Thyroid gland (tissue), 4 donors: ENCODE data around the gene CXCL6. TPM values are rescaled to one million over a fixed set of nuclear protein-coding genes. Genes with fewer than 3 reads are reported as not detected.

Experiments
- DNase-seq, 2 donors: peaks; one replicate each; pipeline ENCODE4 v3.0.0-alpha.2; 2019
- H3K27ac ChIP-seq, 3 donors: fragments of 200-600 bp; sonication (generic); 1 replicate in 2 of 3; 2 replicates in 1 of 3; pipeline ENCODE4 v1.5.1; 2016 to 2019; ENCODE audit warnings: mild to moderate bottlenecking in 1 of 3, moderate library complexity in 1 of 3
- H3K27me3 ChIP-seq: fragments of 200-600 bp; sonication (generic); one replicate; pipeline ENCODE4 v1.5.1; 2019
- H3K36me3 ChIP-seq, 2 donors: fragments of 200-600 bp; sonication (generic); one replicate each; pipeline ENCODE4 v1.5.1; 2016 to 2019
- H3K4me1 ChIP-seq, 2 donors: fragments of 200-600 bp; sonication (generic); one replicate each; pipeline ENCODE4 v1.5.1; 2017 to 2019
- H3K4me3 ChIP-seq, 3 donors: fragments of 200-600 bp; sonication (generic); replicated peaks in 1 of 3; 1 replicate in 2 of 3; 2 replicates in 1 of 3; pipeline ENCODE4 v1.5.1; 2016; ENCODE audit warnings: mild to moderate bottlenecking in 1 of 3
- H3K9me3 ChIP-seq: fragments of 200-600 bp; sonication (generic); one replicate; pipeline ENCODE4 v1.5.1; 2017
- CTCF ChIP-seq, 6 experiments: fragments of 200-600 bp in 3 of 6; fragments of 450-650 bp in 3 of 6; sonication (generic) in 3 of 6; IDR thresholded peaks; one replicate each; pipeline ENCODE4 v1.5.1; 2016 to 2019; ENCODE audit warnings: antibody characterized with exemption in 6 of 6, mild to moderate bottlenecking in 2 of 6, inconsistent platforms in 1 of 6, moderate library complexity in 1 of 6
- POLR2A ChIP-seq, 2 donors: fragments of 450-650 bp; IDR thresholded peaks; one replicate each; pipeline ENCODE4 v1.6.1; 2017; ENCODE audit warnings: antibody characterized with exemption in 2 of 2, mild to moderate bottlenecking in 2 of 2, moderate library complexity in 1 of 2
- WGBS, 2 donors: methylation state at CpG; one replicate each; pipeline ENCODE4 v1.1.5; 2017; 5-methylcytosine and 5-hydroxymethylcytosine counted together
- intact Hi-C: fragments of 100-400 bp; cut with DNase I; formaldehyde crosslinking; loops from one replicate; pipeline ENCODE4 v1.15.1; 2023
- total RNA-seq, 4 donors: library from RNA; depleted of rRNA; stranded (reverse); fragments of >200 nt; gene quantifications; one replicate each; pipeline ENCODE4 v1.2.3, GENCODE V29; 2016

The CXCL6 gene
- total RNA-seq, 4 donors from 2014 or later: not detected

- no peaks in the 10 kb centered on the region for H3K27me3 ChIP-seq
- no peak for DNase-seq
- H3K4me1 ChIP-seq: no peaks in the 10 kb centered on the region
- no peak overlapping the region for H3K27ac ChIP-seq
- intact Hi-C loops: no loop called here
- H3K36me3 ChIP-seq: no peaks in the 10 kb centered on the region
- no peaks in the 10 kb centered on the region for H3K9me3 ChIP-seq
- no peak overlapping the region for H3K4me3 ChIP-seq
- TF ChIP-seq POLR2A (IDR thresholded peaks at IDR 0.05): no peak
- TF ChIP-seq CTCF (IDR thresholded peaks at IDR 0.05): no peak
Measured at GRCh38 chr4:73823760-73824159, 12.7 kb upstream of the CXCL6 start.

GRCh38 chr4:73828956-73829355 lies 7.5 kb upstream of the CXCL6 start:
- Histone ChIP-seq H3K36me3 (no peaks in the 10 kb centered on the region), H3K27ac (no peak overlapping the region), H3K9me3 (no peaks in the 10 kb centered on the region), H3K27me3 (no peaks in the 10 kb centered on the region), H3K4me3 (no peak overlapping the region), H3K4me1 (no peaks in the 10 kb centered on the region)
- WGBS, 2 donors: 64 to 67% methylated on average over 3 of the region's 3 CpGs
- no peak for TF ChIP-seq POLR2A (IDR thresholded peaks at IDR 0.05)
- intact Hi-C loops: no loop called here
- no peak for DNase-seq

- DNase-seq: no peak
- no peak overlapping the region for H3K27ac ChIP-seq
- H3K36me3 ChIP-seq: no peaks in the 10 kb centered on the region
- TF ChIP-seq POLR2A (IDR thresholded peaks at IDR 0.05) (no peak), CTCF (IDR thresholded peaks at IDR 0.05) (no peak)
- H3K4me3 ChIP-seq: no peak overlapping the region
- 62 to 82% methylated on average over 2 of the region's 2 CpGs for WGBS, 2 donors
- H3K4me1 ChIP-seq: peaks cover 0 to 5% of the 10 kb centered on the region in 2 donors
- intact Hi-C loops: no loop called here
- no peaks in the 10 kb centered on the region for H3K27me3 ChIP-seq
- no peaks in the 10 kb centered on the region for H3K9me3 ChIP-seq
Measured at GRCh38 chr4:73831569-73831968, 4.9 kb upstream of the CXCL6 start.

- TF ChIP-seq POLR2A (IDR thresholded peaks at IDR 0.05) (no peak), CTCF (IDR thresholded peaks at IDR 0.05) (no peak)
- H3K27ac ChIP-seq: no peak overlapping the region
Measured at GRCh38 chr4:73832651-73833237, 3.7 kb upstream of the CXCL6 start.

GRCh38 chr4:73839071-73839470 lies 2.6 kb downstream of the CXCL6 start:
- H3K27me3 ChIP-seq: no peaks in the 10 kb centered on the region
- DNase-seq: no peak
- H3K4me1 ChIP-seq: peaks cover 0 to 6% of the 10 kb centered on the region in 2 donors
- no peaks in the 10 kb centered on the region for H3K36me3 ChIP-seq
- intact Hi-C loops: no loop called here
- no peak overlapping the region for H3K27ac ChIP-seq
- TF ChIP-seq POLR2A (IDR thresholded peaks at IDR 0.05): no peak
- no peak for TF ChIP-seq CTCF (IDR thresholded peaks at IDR 0.05)
- H3K9me3 ChIP-seq: no peaks in the 10 kb centered on the region
- H3K4me3 ChIP-seq: no peak overlapping the region
- 88 to 91% methylated on average over 5 of the region's 5 CpGs for WGBS, 2 donors

More at GRCh38 chr4:73832651-73833237, 3.7 kb upstream of the CXCL6 start:
- Histone ChIP-seq H3K4me1 (peaks cover 0 to 6% of the 10 kb centered on the region in 2 donors), H3K9me3 (no peaks in the 10 kb centered on the region), H3K27me3 (no peaks in the 10 kb centered on the region), H3K4me3 (no peak overlapping the region), H3K36me3 (no peaks in the 10 kb centered on the region)
- no peak for DNase-seq
- intact Hi-C loops: no loop called here
- 78 to 88% methylated on average over 1 of the region's 1 CpG for WGBS, 2 donors
